HEK293T (cell line): Measurements from ENCODE around the gene SEC11A.

Experiments
- CTCF ChIA-PET: fragments of 350-600 bp; formaldehyde crosslinking; extraction: SDS; loops from one replicate; lab custom pipeline; 2021; ENCODE audit warnings: antibody characterized with exemption, inconsistent platforms; lab: Yijun Ruan, JAX
- POLR2A ChIA-PET: fragments of 350-600 bp; formaldehyde crosslinking; extraction: SDS; loops from one replicate; lab custom pipeline; 2020; ENCODE audit warnings: antibody characterized with exemption, inconsistent platforms; lab: Yijun Ruan, JAX
- DNase-seq: peaks from one replicate; pipeline ENCODE4 v3.0.0; 2012; ENCODE audit warnings: mixed read lengths; ENCODE audit errors: extremely low spot score
- ARNT ChIP-seq: fragments of 450-650 bp; IDR thresholded peaks from 2 replicates; pipeline ENCODE4 v1.6.1; 2017; ENCODE audit warnings: mild to moderate bottlenecking
- BHLHE40 ChIP-seq: fragments of 450-650 bp; IDR thresholded peaks from 2 replicates; pipeline ENCODE4 v1.6.1; 2016; ENCODE audit warnings: mild to moderate bottlenecking, moderate library complexity, borderline replicate concordance
- CTBP1 ChIP-seq: fragments of 450-650 bp; IDR thresholded peaks from 2 replicates; pipeline ENCODE4 v1.6.1; 2016; ENCODE audit warnings: borderline replicate concordance
- ELF4 ChIP-seq: fragments of 450-650 bp; IDR thresholded peaks from 2 replicates; pipeline ENCODE4 v1.6.1; 2017; ENCODE audit warnings: antibody characterized with exemption
- FOXA1 ChIP-seq: fragments of 450-650 bp; IDR thresholded peaks from 2 replicates; pipeline ENCODE4 v1.6.1; 2016; ENCODE audit warnings: mild to moderate bottlenecking
- FOXK2 ChIP-seq: fragments of 450-650 bp; IDR thresholded peaks from 2 replicates; pipeline ENCODE4 v1.6.1; 2016; ENCODE audit warnings: mild to moderate bottlenecking
- FOXM1 ChIP-seq: fragments of 450-650 bp; IDR thresholded peaks from 2 replicates; pipeline ENCODE4 v1.6.1; 2017; ENCODE audit warnings: mild to moderate bottlenecking, borderline replicate concordance
- HDGF ChIP-seq: fragments of 450-650 bp; IDR thresholded peaks from 2 replicates; pipeline ENCODE4 v1.6.1; 2017; ENCODE audit warnings: antibody characterized with exemption, borderline replicate concordance
- L3MBTL2 ChIP-seq: fragments of 450-650 bp; conservative IDR thresholded peaks from 2 replicates; pipeline ENCODE4 v1.6.1; 2016; ENCODE audit warnings: mild to moderate bottlenecking
- LEF1 ChIP-seq: fragments of 450-650 bp; IDR thresholded peaks from 2 replicates; pipeline ENCODE4 v1.6.1; 2017; ENCODE audit warnings: mild to moderate bottlenecking, borderline replicate concordance
- NFRKB ChIP-seq: fragments of 450-650 bp; IDR thresholded peaks from 2 replicates; pipeline ENCODE4 v1.6.1; 2016; ENCODE audit warnings: mild to moderate bottlenecking, moderate library complexity
- SP1 ChIP-seq: fragments of 450-650 bp; IDR thresholded peaks from 2 replicates; pipeline ENCODE4 v1.6.1; 2017
- SUZ12 ChIP-seq: fragments of 450-650 bp; IDR thresholded peaks from 2 replicates; pipeline ENCODE4 v1.6.1; 2016; ENCODE audit warnings: mild to moderate bottlenecking
- TARDBP ChIP-seq: fragments of 450-650 bp; IDR thresholded peaks from 2 replicates; pipeline ENCODE4 v1.6.1; 2016
- ZNF384 ChIP-seq: fragments of 450-650 bp; IDR thresholded peaks from 2 replicates; pipeline ENCODE4 v1.6.1; 2016
- TF ChIP-seq, protein P1 (sequence below): fragments of 450-650 bp; IDR thresholded peaks from 2 replicates; pipeline ENCODE4 v1.6.1; 2016

Gene SEC11A

DNA sequence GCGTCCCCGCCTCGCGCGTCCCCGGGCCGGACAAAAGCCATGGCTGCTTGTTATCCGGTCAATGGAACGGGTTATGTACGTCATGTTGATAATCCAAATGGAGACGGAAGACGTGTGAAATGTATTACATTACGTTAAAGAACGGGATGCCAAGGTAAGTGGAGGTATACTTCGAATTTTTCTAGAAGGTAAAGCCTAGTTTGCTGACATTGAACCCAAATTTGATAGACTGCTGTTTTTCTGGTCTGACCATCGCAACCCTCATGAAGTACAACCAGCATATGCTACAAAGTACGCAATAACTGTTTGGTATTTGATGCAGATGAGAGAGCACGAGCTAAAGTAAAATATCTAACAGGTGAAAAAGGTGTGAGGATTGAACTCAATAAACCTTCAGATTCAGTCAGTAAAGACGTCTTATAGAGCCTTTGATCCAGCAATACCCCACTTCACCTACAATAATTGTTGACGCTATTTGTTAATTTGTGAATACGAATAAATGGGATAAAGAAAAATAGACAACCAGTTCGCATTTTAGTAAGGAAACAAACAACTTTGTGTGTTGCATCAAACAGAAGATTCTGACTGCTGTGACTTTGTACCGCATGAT, 81.6 kb downstream of the SEC11A start:
- CTCF ChIA-PET: interaction anchor here (0.9 to 1.0 kb wide), 2 partner anchors 20 to 35 kb away, joined by 3 to 4 read pairs; partner anchors contain the start of gene WDR73
- TF ChIP-seq TARDBP (no peak), L3MBTL2 (peak; percentile 26; the same call in 1 of the 2 replicates)
- POLR2A ChIA-PET: interaction anchor here (6.1 kb wide), 1 partner anchor 20 kb away, joined by 45 read pairs; the partner anchor contains the start of gene WDR73
- DNase-seq: no peak

DNA sequence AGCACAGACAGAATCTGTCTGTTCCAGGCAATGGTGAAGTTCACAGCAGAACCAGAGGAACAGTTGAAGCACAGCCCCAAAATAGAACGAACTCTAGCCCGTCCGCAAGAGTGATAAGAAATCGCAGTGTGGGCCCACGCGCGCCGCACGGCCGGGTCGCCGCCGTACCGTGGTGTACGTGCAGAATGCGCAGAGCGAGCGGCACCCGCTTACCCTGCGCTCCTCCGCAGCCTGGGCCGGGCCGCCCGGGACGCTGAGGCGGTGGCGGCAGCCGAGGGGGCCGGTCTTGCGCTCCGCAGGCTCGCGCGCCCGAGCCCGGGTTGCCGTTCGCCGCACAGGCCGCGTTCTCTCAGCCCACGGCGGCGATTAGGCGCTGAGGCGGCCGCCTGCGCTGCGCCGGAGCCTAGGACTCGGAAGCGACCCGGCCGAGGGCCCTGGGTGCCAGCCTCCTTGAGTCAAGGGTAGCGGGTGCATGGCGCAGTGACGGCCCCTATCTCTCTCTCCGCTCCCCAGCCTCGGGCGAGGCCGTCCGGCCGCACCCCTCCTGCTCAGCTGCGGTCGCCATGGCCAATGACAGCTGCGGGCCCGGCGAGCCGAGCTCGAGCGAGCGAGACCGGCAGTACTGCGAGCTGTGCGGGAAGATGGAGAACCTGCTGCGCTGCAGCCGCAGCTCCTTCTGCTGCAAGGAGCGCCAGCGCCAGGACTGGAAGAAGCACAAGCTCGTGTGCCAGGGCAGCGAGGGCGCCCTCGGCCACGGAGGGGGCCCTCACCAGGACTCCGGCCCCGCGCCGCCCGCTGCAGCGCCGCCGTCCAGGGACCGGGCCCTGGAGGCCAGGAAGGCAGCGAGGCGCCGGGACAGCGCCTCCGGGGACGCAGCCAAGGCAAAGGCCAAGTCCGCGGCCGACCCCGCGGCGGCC, 82.4 kb downstream of the SEC11A start:
- TF ChIP-seq FOXM1 (no peak), SUZ12 (no peak), ZNF384 (no peak), LEF1 (0 out of 2 replicates have a peak, but pooled peaks have one; percentile 40), CTBP1 (no peak), ARNT (no peak), HDGF (no peak)
- peak; percentile 38 for DNase-seq
- ChIA-PET CTCF (interaction anchor here (0.5 to 1.0 kb wide), 2 partner anchors 35 to 178 kb away, joined by 4 read pairs; no protein-coding TSS in a partner anchor), POLR2A (interaction anchor here (0.6 to 6.1 kb wide), 2 partner anchors 21 to 32 kb away, joined by 3 to 45 read pairs; partner anchors contain the start of gene WDR73)

DNA sequence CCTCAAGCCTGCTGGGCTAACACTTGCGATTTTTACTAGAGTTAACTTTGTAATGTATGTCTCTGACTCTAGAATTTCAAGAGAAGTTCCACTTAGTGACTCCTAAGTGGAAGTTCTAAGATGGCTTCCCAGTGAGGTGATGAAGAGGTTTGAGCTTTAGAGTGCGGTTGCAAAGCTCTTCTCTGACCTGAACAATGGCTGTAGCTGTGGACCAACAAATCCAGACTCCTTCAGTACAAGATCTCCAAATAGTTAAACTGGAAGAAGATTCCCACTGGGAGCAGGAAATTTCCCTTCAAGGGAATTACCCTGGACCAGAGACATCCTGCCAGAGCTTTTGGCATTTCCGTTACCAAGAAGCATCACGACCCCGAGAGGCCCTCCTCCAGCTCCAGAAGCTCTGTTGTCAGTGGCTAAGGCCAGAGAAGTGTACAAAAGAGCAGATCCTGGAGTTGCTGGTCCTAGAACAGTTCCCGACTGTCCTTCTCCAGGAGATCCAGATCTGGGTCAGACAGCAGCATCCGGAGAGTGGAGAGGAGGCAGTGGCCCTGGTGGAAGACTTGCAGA, 84.2 kb downstream of the SEC11A start:
- POLR2A ChIA-PET: interaction anchor here (0.8 to 6.1 kb wide), 13 partner anchors 9 to 85 kb away, joined by 3 to 45 read pairs (median 6); partner anchors contain the start of genes SEC11A, WDR73 and ZSCAN2
- CTCF ChIA-PET: interaction anchor here (0.8 to 1.4 kb wide), 6 partner anchors 32 to 61 kb away, joined by 3 to 12 read pairs (median 5); no protein-coding TSS in a partner anchor
- TF ChIP-seq, protein P1, sequence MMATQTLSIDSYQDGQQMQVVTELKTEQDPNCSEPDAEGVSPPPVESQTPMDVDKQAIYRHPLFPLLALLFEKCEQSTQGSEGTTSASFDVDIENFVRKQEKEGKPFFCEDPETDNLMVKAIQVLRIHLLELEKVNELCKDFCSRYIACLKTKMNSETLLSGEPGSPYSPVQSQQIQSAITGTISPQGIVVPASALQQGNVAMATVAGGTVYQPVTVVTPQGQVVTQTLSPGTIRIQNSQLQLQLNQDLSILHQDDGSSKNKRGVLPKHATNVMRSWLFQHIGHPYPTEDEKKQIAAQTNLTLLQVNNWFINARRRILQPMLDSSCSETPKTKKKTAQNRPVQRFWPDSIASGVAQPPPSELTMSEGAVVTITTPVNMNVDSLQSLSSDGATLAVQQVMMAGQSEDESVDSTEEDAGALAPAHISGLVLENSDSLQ: no peak
- TF ChIP-seq TARDBP: no peak
- peak; percentile 12 for DNase-seq

DNA sequence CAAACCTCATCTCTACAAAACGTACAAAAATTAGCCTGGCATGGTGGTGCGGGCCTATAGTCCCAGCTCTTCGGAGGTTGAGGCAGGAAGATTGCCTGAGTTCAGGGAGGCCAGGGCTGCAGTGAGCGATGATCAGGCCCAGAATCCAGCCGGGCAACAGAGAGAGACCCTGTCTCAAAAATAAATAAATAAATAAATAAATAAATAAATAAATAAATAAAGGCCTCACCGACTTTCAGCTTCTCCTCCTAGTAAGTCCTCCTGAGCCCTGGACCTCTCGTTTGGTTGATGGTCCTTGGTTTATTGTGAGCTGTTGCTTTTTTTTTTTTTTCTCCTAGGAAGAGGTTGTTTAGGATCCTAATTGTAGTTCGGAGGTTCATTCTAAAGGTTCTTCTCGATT, 86.9 kb downstream of the SEC11A start:
- DNase-seq: no peak
- CTCF ChIA-PET: interaction anchor here (0.6 to 1.0 kb wide), 5 partner anchors 30 to 350 kb away, joined by 3 to 4 read pairs (median 3); no protein-coding TSS in a partner anchor
- POLR2A ChIA-PET: interaction anchor here (3.7 kb wide), 1 partner anchor 29 kb away, joined by 22 read pairs; the partner anchor contains the start of gene ZSCAN2
- no peak for TF ChIP-seq NFRKB
- no peak for TF ChIP-seq FOXA1
- no peak for TF ChIP-seq FOXM1
- TF ChIP-seq ARNT: no peak
- TF ChIP-seq ELF4: no peak
- no peak for TF ChIP-seq LEF1
- TF ChIP-seq SP1: no peak
- TF ChIP-seq HDGF: no peak
- TF ChIP-seq L3MBTL2: no peak
- no peak for TF ChIP-seq FOXK2

DNA sequence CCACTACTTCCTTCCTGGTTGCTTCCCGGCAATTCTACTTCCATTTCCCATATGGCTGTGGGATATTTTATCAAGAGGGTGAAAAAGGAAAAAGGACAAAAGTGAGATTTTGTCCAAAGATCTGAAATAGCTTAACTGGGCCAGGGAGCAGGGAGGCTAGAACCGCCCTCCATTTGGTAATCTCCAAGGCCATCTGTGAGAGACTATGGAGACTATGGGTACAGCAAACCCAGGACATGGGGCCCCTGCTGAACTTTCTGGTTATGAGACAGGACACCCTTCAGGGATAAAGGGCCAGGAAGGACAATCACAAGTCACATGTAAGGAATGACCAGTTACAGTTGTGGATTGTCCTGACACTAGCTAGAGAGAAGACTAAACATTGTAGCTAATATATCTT, 90.8 kb downstream of the SEC11A start:
- POLR2A ChIA-PET: interaction anchor here (1.8 kb wide), 1 partner anchor 29 kb away, joined by 4 read pairs; the partner anchor contains the start of gene WDR73
- CTCF ChIA-PET: interaction anchor here (1.2 kb wide), 1 partner anchor 26 kb away, joined by 4 read pairs; no protein-coding TSS in a partner anchor
- no peak for DNase-seq
- TF ChIP-seq BHLHE40: no peak
- TF ChIP-seq ZNF384: no peak
- no peak for TF ChIP-seq ELF4
- TF ChIP-seq TARDBP: no peak

DNA sequence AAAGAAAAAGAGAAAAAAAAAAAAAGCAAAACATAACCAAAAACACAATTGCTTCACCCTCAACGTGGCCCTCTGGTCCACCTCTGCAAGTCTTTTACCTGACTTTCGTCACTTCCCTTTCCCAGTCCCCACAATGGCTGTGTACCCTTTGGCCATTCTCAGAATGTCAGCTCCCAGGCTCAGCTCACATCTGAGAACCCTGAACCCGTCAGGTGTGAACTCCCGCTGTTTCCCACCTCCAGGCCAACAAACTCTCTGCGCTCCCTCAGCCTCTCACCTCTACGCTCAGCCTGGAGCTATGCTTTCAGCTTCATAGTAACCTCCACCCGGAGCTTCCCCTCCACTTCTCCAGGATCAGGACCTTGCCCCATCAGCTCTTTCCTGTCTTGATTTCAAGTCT, 91.6 kb downstream of the SEC11A start:
- no peak for TF ChIP-seq TARDBP
- TF ChIP-seq L3MBTL2: no peak
- TF ChIP-seq NFRKB: no peak
- ChIA-PET POLR2A (interaction anchor here (1.8 kb wide), 1 partner anchor 30 kb away, joined by 4 read pairs; the partner anchor contains the start of gene WDR73), CTCF (interaction anchor here (1.2 kb wide), 1 partner anchor 25 kb away, joined by 4 read pairs; no protein-coding TSS in a partner anchor)
- DNase-seq: no peak

DNA sequence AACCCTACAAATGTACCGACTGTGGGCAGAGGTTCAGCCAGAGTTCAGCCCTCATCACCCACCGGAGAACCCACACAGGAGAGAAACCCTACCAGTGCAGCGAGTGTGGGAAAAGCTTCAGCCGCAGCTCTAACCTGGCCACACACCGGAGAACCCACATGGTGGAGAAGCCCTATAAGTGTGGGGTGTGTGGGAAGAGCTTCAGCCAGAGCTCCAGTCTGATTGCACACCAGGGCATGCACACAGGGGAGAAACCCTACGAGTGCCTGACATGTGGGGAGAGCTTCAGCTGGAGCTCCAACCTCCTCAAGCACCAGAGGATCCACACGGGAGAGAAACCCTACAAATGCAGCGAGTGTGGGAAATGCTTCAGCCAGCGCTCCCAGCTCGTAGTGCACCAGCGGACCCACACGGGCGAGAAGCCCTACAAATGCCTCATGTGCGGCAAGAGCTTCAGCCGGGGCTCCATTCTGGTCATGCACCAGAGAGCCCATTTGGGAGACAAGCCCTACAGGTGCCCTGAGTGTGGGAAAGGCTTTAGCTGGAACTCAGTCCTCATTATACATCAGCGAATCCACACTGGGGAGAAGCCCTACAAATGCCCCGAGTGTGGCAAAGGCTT, 94.5 kb downstream of the SEC11A start:
- ChIA-PET POLR2A (interaction anchor here (1.4 kb wide), 1 partner anchor 10 kb away, joined by 9 read pairs; no protein-coding TSS in a partner anchor), CTCF (interaction anchor here (1.4 kb wide), 1 partner anchor 23 kb away, joined by 5 read pairs; no protein-coding TSS in a partner anchor)
- no peak for TF ChIP-seq TARDBP
- no peak for TF ChIP-seq L3MBTL2
- TF ChIP-seq BHLHE40: no peak
- TF ChIP-seq FOXM1: no peak
- TF ChIP-seq HDGF: no peak
- TF ChIP-seq ELF4: no peak
- no peak for TF ChIP-seq SUZ12
- no peak for TF ChIP-seq ARNT
- TF ChIP-seq, protein P1: no peak
- no peak for DNase-seq
